ENCODE results near the gene TRAK1.

Gene TRAK1

GRCh38 chr3:42183991-42184632 is 93.0 kb downstream of the TRAK1 start:
- no peak for DNase-seq

DNA sequence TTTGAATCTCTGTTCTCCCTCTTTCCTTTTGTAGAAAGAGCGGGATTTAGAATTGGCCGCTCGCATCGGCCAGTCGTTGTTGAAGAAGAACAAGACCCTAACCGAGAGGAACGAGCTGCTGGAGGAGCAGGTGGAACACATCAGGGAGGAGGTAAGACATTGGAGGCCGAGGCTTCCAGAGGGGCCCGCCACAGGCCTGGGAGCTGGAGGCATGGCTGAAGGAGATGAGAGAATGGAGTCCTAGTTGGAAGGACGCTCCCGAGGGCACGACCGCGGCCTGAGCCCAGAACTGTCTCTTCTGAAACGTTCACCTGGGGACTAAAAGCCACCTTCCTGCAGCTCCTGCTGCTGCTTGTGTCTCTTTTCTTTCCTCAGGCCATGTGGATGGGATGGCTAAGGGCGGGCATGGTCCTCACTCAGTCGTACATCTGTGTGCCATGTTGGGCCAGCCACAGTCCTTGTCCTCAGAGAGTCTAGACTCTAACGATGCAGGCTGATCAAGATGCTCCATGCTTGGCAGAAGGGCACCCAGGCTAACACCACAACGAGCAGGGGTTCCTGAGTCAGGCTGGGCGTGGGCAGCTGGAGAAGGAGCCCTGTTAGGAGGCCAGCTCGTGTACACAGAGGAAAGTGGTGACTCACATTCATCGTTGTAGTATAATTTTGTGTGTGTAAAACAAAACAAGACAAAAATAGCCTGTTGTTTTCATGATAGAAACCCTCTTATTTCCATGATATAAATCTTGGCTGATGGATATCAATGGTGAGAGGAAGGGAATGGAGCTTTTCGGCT is 93.7 kb downstream of the TRAK1 start:
- no peak for DNase-seq

DNA sequence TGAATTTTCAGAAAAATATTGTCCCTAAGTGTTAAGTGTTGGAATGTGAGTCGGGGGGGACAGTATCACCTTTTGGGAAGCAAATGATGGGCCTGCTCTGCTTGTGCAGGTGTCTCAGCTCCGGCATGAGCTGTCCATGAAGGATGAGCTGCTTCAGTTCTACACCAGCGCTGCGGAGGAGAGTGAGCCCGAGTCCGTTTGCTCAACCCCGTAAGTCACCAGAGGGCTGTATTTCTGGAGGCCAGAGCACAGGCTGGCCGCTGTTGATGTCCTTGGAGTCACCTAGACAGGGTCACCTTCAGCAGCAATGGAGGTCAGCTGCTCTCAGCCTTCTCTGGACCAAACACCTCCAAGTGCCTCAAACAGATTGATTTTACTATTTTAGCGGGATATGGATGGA is 96.8 kb downstream of the TRAK1 start:
- no peak for DNase-seq

- no peak for DNase-seq
Measured at GRCh38 chr3:42188376-42188775, 97.2 kb downstream of the TRAK1 start.

DNA sequence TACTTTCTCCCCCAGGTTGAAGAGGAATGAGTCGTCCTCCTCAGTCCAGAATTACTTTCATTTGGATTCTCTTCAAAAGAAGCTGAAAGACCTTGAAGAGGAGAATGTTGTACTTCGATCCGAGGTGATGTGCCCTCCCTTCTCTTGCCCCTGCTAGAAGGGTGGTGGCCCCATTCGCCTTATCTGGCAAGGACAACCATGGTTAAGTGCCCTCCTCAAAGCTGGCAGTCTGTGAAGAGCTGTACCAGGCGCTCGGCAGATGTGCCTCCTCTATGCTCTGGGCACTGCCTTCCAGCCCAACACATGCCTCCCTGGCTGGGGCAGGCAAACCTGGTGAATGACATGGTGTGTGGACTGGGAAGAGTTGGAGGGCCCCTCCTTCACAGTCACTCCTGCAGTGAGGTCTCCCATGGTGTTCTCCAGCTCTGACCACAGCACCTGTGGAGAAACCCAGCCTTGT is 97.9 kb downstream of the TRAK1 start:
- no peak for DNase-seq

DNA sequence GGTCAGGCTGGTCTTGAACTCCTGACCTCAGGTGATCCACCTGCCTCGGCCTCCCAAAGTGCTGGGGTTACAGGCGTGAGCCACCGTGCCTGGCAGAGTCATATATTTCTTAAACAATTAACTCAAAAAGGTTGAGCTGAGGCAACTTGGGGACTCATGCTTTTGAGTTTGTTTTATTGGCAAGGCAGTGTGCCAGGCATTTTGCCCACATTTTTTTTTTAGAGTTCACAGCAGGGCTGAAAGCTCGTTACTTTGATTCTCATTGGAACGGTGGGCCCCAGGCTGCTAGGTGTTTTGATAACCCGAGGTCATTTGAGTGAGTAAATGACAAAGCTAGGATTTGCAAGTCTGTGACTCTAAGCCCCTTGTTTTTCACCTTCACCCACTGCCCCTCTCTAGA is 98.6 kb downstream of the TRAK1 start:
- no peak for DNase-seq

GRCh38 chr3:42190701-42191442 is 99.7 kb downstream of the TRAK1 start:
- peak; percentile 72 for DNase-seq

GRCh38 chr3:42191443-42191747 is 100.2 kb downstream of the TRAK1 start:
- no peak for DNase-seq

DNA sequence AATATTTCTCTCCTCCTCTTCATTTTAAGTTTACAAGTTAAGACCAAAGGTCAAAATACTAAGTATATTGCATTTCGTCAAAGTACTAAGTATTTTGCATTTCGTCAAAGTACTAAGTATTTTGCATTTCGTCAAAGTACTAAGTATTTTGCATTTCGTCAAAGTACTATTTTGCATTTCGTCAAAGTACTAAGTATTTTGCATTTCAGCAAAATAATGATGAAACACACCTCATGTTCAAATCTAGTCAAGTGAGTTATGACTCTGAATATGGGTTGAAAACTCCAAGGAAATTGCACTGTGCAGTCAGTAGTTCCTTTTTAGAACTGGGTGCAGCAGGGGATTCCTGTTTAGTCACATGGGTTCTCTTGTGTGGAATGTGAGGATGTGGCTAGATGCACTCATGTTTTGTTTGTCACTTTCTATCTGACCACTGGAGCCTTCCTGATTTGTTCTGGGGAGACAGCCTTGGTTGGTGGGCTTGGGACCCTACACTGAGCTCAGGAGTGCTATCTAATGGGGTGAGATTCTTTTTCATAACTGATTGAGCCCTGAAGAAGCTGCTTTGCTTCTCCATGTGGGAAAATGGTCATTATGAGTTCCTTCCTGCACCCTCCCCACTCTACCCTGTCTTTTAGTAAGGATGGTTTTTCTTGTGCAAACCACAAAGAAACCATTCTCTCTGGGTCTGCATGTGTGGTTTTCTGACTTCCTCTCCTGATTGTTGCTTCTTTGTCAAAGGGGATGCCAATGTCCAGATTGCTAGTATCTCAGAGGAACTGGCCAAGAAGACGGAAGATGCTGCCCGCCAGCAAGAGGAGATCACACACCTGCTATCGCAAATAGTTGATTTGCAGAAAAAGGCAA is 101.4 kb downstream of the TRAK1 start:
- DNase-seq, result no peak

DNA sequence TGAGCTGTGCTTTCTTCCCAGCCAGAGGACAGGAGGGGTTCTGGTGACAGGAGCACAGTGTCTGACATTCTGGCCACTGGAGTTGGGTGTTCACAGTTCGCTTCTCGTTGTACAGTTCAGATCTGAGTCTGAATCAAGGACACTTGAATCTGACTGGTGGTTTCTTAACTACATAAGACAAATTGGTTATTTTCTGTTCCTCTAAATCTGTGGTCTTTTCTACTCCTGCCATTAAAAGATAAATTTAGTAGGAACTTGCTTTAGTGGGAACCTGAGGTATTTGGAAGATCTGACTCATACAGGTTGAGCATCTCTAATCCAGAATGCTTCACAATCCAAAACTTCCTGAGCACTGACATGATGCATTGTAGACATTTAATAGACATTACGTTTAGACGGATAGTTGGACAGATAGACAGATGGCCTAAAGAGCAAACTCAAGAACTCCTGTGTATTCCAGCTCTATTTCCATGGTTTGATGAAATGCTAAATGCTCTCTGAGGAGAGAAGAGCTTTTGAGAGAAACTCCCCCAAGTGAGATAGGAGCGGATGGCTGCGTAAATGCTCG is 103.9 kb downstream of the TRAK1 start:
- DNase-seq, result no peak

GRCh38 chr3:42195879-42196330 is 104.7 kb downstream of the TRAK1 start:
- DNase-seq, result no peak

DNA sequence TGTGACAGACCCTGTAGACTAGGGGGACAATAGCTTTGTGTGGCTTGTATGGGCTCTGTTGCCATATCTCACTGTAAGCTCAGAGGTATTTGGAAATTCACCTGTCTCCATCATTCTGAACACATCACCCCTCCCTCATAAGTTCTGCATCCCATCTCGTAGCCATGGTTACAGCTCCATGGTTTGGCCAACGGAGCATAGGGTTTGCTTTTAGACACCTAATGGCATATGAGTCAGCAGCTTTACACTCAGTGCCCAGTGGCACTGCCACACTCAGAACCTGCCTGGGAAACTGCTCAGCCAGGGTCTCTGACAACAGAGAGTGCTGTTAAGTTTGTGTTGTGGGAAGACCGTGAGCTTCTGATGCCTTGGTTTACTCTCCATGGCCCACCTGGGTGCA is 107.6 kb downstream of the TRAK1 start:
- DNase-seq, result no peak

DNA sequence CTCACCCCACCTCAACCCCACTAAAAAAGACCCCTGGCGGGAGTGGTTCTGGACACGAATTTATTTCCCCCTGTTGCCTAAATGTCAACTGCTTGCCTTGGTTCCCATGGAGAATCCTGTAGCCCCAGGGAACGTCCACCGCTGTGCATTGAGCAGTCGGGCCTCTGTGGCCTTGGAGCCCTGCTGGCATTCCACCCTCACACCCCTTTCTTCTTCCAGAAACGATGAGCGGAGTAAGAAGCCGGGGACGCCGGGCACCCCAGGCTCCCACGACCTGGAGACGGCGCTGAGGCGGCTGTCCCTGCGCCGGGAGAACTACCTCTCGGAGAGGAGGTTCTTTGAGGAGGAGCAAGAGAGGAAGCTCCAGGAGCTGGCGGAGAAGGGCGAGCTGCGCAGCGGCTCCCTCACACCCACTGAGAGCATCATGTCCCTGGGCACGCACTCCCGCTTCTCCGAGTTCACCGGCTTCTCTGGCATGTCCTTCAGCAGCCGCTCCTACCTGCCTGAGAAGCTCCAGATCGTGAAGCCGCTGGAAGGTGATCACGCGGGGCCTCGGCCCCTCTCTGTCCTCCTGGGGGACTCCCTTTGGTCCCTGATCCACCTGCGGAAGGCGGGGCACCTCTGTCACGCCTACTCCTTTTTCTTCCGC is 111.2 kb downstream of the TRAK1 start:
- no peak for DNase-seq

DNA sequence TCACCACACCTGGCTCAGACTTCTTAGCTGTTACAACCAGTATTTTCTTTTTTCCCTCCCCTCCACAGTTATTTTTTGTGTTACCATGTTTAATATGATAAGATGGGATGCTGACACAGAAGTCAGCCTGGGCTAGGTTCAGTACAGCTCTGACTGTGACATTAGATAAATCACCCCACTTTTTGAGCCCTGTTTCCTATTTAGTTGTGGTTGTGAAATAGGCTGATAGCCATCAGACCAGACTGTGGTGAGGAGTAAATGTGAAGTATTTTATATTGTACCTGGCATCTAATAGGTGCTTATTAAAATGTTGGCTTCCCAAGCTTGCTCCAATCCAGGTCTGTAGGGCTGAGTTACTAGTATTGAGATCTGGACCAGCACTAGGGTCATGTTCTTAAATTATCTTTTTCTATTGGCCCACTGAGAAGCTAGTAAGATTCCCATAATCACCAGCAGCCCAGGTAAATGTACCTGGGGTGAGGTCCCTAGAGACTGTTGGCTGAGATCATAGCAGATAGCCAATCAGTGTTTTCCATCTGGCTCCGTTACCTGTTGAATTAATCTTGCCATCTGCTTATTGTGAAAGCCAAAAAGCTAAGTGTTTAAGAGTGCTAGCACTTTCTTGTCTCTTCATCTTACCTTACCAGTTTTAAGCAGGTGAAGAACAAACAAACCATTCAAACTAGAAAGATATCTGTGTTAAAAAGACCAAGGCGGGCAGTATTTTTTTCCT is 113.9 kb downstream of the TRAK1 start:
- no peak for DNase-seq

GRCh38 chr3:42205800-42206514 is 114.8 kb downstream of the TRAK1 start:
- no peak for DNase-seq

DNA sequence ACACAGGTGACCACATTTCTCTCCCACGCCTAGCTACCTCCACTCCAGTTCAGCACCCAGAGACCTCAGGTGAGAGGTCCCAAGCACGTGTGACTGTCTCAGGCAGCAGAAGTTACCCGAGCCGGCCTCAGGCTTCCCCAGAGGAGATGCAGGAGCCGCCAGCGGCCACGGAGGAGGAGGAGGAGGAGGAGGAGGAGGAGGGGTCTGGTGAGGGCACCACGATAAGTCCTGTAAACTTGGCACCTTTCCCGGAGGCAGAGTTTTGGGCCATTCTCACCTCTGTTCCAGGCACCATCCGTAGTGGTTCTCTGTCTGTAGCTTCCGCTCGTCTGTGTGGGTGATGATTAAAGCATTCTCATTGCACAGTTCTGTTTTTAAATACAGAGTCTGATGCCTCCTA is 118.8 kb downstream of the TRAK1 start:
- DNase-seq, result no peak

DNA sequence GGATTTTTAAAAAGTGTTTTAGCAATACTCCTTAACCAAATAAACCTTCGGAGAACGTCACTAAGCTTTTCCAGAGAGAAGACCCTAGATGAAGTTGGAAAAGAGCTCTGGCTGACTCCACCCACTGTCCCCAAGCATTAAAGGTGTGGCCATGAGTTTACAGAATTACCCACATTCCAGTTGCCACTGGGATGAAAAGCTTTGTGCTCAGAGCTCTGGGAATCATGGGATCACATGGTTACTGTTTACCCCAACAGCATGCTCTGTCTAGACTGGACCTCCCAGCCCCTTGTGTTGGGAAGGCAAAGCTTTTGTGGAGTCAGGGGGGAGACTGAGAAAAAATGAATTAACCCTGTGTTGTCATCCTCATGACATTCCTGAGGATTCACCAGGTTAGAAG is 119.6 kb downstream of the TRAK1 start:
- DNase-seq, result no peak

DNA sequence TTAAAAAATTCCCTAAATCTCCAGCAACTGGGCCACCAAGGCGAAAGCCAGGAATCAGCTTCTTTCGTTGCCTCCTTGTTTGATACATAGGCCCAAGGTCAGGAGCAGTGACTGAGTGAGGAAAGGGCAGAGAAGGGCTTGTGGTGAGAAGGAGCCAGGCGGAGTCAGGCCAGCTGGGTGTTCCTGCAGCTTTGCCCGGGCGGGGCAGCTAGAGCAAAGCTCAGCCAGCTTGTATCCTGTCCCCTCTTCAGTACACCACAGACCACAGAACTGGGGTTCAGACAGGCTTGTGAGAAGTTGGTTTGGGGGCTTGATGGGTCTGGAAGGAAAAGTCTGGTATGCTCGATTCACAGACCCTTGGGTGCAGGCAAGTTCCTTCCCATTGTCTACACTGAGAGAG is 122.3 kb downstream of the TRAK1 start:
- DNase-seq, result no peak

DNA sequence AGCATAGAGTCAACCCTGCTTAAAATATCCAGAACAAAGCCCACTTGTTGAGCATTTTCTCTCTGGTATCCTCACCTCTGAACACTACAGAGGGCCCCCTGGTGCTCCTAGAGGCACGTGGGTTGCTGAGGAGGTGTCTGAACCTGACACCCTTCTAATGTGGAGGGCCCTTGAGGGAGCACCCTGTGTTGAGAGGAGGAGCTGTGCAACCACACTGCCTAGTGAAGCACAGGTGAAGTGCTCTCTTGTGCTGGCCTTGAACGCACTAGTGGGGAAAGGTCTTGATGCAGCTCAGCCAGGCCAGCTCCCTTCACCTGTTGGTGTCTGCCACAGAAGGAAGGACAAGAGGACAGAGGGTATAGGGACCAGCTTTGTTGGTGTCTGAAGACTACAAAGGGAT is 122.9 kb downstream of the TRAK1 start:
- no peak for DNase-seq

- no peak for DNase-seq
Measured at GRCh38 chr3:42214565-42215283, 123.6 kb downstream of the TRAK1 start.
